8988T (cell line): ENCODE results near the gene OR4F15.
"Not testable (repeated sequence)": the region's sequence is repeated elsewhere in the genome, so short reads cannot be mapped to it uniquely, and the experiment has no call there.

Source experiments
- DNase-seq: peaks from one replicate; pipeline ENCODE4 v3.0.0; 2011

The OR4F15 gene, protein sequence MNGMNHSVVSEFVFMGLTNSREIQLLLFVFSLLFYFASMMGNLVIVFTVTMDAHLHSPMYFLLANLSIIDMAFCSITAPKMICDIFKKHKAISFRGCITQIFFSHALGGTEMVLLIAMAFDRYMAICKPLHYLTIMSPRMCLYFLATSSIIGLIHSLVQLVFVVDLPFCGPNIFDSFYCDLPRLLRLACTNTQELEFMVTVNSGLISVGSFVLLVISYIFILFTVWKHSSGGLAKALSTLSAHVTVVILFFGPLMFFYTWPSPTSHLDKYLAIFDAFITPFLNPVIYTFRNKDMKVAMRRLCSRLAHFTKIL

GRCh38 chr15:101811902-101812301, at the start of gene OR4F15:
Gene OR4F15 (plus strand): TSS chr15:101812202. CDS start chr15:101818187, 5,985 bp downstream.
- DNase-seq: no peak

DNA sequence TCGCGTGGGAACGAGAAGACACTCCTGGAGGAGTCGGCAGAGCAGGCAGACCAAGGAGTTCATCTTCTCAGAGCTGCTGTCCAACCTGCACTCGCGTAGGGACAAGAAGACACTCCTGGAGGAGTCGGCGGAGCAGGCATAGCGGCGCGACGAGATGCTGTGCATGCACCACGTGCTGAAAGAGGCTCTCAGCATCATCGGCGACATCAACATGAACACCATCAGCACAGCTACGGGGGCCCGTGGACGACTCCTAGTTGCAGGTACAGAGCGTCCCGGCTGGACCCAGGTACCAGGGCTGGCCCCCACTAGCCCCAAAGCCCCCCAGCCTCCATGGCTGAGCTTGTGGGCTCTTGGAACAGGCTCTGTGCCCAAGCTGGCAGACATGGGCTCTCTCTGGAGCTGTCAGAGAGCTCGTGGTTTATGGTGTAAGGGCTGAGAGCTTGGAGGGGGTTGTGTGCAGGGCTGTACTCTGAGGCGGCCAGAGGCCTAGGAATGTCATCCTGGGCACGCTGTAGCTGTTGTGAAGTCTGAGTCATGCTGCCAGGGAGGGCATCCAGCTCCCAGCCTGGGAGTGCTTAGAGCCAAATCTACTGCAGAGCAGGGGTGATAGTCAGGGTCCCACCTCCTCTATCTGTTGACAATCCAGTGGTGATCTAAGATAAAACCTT, 47.2 kb upstream of the OR4F15 start:
- DNase-seq: not testable (repeated sequence)

GRCh38 chr15:101765340-101765671, 46.7 kb upstream of the OR4F15 start:
- DNase-seq: not testable (repeated sequence)

DNA sequence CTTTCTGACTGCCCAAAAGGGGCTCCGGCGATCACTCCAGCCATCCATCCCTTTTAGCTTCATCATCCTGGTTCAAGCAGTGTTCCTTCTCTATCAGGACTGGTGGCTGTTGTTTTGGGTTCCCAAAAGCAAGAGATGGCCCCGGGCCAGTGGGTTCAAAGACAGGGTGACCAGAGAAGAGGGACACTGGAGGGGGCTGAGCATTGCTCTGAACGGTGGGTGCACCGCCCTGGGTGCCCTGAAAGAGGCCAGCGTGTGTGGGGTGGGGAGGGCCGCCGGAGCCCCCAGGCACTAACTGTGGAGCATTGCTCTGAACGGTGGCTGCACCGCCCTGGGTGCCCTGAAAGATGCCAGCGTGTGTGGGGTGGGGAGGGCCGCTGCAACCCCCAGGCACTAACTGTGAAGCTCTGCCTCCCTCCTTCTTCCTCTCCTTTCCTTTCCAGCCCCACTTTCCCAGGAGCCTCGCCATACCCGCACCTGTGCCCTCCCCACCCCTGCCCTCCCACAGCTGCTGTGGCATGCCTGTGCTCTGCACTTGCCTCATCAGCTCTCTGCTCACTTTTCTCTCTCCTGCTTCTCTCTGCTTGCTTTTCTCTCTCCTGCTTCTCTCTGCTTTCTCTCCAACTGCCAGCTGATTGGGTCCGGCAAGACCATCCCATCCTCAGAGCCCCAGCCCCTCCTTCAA, 46.1 kb upstream of the OR4F15 start:
- no peak for DNase-seq

DNA sequence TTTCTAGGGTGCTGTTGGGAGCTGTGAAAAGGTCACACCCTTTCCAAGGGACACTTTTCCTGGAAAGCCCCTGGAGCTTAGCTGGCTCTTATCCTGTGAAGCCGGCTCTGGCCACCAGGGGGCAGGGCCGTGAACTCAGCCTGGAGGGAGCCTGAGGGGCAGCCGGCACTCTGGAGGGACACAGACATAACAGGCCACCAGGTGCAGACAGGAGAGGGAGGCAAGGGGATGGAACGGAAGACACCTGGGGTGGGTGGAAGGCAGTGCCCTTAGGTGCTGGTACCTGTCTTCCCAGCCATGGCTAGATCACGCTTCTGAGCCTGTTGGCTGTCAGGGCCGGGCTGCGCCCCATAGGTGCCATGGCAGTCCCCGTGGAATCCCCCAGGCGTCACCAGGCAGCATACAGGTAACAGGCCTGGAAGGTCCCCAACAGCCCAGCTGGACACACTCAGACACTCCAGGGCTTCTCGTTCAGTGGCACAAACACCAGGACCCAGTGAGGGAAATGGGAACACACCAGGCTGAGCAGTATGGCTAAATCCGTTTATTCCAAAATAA, 44.8 kb upstream of the OR4F15 start:
- DNase-seq: not testable (repeated sequence)

GRCh38 chr15:101772921-101773320, 39.1 kb upstream of the OR4F15 start:
- DNase-seq: no peak

DNA sequence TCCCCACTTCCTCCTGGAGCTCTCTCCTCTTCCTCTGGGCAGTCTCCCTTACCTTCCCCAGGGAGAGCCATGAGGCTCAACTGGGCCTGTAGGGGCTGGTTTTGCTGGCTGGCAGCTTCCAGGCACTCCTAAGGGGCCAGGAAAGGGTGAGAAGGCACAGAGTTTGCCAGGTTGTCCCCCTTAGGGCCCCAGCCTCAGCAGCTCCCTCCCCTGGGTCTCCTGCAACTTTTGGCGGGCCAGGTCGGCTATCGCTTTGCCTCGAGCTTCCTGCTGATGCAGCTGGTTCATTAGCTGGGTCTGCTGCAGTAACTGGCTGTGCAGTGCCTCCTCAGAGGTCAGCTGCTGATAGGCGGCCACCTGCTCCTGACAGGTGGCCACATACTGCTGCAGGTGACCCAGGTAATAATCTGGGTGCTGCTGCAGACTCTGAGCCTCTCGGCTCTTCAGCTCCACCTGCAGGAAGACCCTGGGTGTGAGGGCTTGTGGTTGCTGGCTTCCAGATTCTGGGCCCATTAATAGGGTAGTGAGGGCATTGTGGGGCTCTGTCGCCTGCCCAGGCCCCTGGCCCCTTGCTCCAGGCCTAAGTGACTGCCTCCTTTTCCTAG, 38.4 kb upstream of the OR4F15 start:
- DNase-seq: no peak

DNA sequence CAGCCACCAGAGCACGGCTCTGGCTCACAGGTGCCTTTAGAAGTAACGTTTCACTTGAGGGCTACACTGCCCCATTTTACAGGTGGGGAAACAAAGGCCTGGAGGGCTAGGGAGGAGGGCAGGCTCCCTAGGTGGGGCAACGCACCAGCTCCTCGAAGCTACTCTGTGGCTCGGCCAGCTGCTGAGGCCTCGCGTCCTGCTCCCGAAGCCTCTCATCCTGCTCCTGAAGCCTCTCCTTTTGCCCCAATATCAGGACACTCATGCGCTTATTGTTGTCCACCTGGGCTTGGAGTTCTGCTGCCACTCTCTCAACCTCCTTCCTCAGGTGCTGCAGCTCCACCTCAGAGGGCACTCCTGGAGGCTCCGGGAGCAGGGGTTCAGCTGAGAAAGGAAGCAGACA, 36.9 kb upstream of the OR4F15 start:
- no peak for DNase-seq

DNA sequence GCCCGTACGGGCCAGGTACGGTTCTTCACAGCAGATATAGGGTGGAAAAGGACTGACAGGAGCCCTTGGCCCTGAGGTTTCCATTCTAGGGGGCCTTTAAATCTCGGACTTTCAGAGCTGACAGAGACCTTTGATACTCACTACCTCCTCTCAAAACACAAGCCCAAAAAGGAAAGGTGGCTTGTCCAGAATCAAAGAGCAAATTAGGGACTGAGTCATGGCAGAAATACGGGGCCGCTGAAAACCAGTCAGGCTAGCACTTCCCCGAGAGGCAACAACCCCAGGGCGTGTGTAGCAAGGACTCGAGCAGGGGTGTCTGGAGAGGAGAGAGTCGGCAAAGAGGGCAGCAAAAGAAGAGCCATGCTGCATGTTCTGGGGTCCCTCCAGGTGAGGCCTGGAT, 33.4 kb upstream of the OR4F15 start:
- not testable (repeated sequence) for DNase-seq

GRCh38 chr15:101780225-101780624, 31.8 kb upstream of the OR4F15 start:
- DNase-seq: not testable (repeated sequence)

DNA sequence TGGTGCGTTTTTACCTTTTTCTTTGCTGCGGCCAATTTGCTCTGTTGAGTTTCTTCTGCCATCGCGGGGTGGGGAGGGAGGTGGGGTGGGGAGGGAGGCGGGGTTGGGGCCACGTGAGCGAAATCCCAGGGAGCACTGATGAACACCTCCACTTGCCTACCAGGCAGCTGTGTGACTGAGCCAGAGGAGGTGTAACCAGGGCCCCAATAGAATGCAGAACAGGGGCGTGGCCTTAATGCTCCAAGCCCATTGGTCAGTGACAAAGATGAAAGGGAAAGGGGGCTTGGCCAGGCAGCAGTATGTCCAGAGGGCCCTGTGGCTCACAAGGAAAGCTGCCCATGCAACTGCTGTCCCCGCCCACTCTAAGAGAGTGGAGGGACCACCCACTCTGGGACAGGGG, 30.1 kb upstream of the OR4F15 start:
- no peak for DNase-seq

- DNase-seq: no peak
Observed at GRCh38 chr15:101784644-101785043, 27.4 kb upstream of the OR4F15 start.

DNA sequence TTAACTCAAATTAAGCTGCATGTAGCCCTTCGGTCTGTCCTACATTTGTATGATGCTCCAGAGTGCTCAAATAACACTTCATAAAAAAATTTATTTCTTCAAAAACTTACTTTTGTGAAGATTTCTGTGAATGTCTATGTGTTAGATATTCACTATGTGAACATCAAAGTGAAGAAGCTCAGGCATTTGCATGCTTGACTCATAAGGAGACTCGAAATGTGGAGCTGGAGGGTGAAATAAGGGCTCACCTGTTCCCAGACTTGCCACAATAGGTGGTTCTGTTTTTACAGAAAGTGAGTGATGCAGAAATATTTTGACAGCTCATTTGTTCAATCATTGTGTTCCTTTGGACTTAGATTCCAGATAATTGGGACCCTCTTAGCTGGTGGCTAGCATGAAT, 25.6 kb upstream of the OR4F15 start:
- DNase-seq: not testable (repeated sequence)

DNA sequence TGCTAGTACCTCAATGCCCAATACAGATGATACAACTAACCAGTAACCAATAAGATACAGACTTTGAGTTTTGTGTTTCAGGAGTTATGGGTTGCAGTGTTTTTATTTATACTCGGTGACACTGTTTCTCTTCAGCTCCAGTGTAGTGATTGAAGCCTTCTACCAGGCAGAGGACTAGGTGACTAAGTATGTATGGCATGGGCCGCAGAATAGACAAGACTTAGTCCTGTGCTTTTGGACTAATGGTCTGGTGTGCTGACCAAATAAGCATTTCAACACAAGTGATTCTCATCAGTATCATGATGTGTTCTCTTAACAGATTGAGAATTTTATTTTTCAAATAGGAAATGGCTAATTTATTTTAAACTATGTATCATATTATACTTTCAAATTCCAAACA, 24.0 kb upstream of the OR4F15 start:
- not testable (repeated sequence) for DNase-seq

- not testable (repeated sequence) for DNase-seq
Observed at GRCh38 chr15:101788503-101789269, 23.3 kb upstream of the OR4F15 start.

GRCh38 chr15:101790748-101791147, 21.3 kb upstream of the OR4F15 start:
- DNase-seq: not testable (repeated sequence)

- not testable (repeated sequence) for DNase-seq
Observed at GRCh38 chr15:101793981-101794380, 18.0 kb upstream of the OR4F15 start.

DNA sequence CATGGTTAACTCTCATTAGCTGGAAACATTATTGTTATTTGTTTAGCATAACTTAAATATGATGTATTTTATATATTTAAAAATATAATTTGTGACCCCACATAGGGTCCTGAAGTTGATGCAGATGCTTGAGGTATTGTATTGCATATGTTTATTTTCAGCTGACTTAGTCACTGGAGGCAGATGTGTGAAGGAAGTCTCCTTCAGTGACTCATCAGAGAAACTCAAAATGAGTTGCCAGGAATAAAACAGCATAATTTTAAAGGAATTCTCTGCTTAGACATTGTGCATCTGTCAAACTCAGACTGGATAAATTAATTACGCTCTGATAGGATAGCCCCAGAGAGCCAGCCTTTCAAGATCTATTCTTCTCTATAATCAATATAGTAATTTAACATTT, 16.5 kb upstream of the OR4F15 start:
- DNase-seq: no peak

DNA sequence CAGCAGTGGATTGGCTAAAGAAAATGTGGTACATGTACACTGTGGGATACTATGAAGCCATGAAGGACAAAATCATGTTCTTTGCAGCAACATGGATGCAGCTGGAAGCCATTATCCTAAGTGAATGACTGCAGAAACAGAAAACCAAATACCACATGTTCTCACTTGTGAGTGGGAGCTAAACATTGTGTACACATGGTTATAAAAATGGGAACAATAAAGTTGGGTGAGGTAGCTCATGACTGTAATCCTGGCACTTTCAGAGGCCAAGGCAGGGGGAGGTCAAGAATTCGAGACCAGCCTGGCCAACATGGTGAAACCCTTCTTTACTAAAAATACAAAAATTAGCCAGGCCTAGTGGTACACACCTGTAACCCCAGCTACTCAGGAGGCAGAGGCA, 12.3 kb upstream of the OR4F15 start:
- DNase-seq: no peak

GRCh38 chr15:101801048-101801447, 11.0 kb upstream of the OR4F15 start:
- DNase-seq: no peak

- DNase-seq: no peak
Observed at GRCh38 chr15:101803209-101803608, 8.8 kb upstream of the OR4F15 start, which contains the start of gene OR4F6. Gene OR4F6 (plus strand): TSS chr15:101803509. CDS start chr15:101805720, 2,211 bp downstream.

DNA sequence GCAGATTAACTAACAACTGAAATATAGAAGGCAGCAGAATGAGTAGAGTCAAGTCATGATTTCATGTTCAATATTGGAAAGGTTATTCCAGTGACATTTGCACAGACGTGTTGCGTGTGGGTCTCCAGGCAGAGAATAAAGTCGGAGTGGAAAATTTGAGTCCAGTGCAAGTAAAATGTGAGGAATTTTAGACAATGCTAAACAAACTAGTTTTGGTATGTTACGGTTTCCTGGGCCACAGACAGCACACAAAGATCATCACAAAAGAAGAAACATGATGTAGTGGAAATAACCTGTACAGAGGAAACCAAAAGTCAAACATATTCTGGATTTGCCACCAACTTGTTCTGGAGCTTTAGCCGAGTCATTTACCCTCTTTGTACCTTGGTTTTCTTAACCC, 8.3 kb upstream of the OR4F15 start:
- no peak for DNase-seq
